ENCODE measurements around the gene CBX5.
"Not testable (repeated sequence)": the region's sequence is repeated elsewhere in the genome, so short reads cannot be mapped to it uniquely, and the experiment has no call there.

Gene CBX5

GRCh38 chr12:54193434-54193833 lies 86.5 kb downstream of the CBX5 start:
- no peak for TF ChIP-seq CTCF (conservative IDR thresholded peaks at IDR 0.05; ENCODE audit: low read depth, low read length)
- H3K4me3 ChIP-seq (ENCODE audit: low read length), result no peak overlapping the region
- DNase-seq (ENCODE audit: low read depth), result no peak

GRCh38 chr12:54191550-54192022 lies 88.3 kb downstream of the CBX5 start:
- TF ChIP-seq CTCF (conservative IDR thresholded peaks at IDR 0.05; ENCODE audit: low read depth, low read length), result peak; percentile 90
- H3K4me3 ChIP-seq (ENCODE audit: low read length), result no peak overlapping the region
- DNase-seq (ENCODE audit: low read depth), result peak; percentile 33

- H3K4me3 ChIP-seq (ENCODE audit: low read length), result no peak overlapping the region
- TF ChIP-seq CTCF (conservative IDR thresholded peaks at IDR 0.05; ENCODE audit: low read depth, low read length), result no peak
- DNase-seq (ENCODE audit: low read depth), result no peak
Observed at GRCh38 chr12:54191126-54191525, 88.8 kb downstream of the CBX5 start.

GRCh38 chr12:54189198-54189539 lies 90.8 kb downstream of the CBX5 start:
- peak overlapping the region; percentile 90 for H3K4me3 ChIP-seq (ENCODE audit: low read length)
- DNase-seq (ENCODE audit: low read depth), result no peak
- TF ChIP-seq CTCF (conservative IDR thresholded peaks at IDR 0.05; ENCODE audit: low read depth, low read length), result no peak

GRCh38 chr12:54187075-54187474 lies 92.8 kb downstream of the CBX5 start:
- DNase-seq (ENCODE audit: low read depth), result no peak
- no peak overlapping the region for H3K4me3 ChIP-seq (ENCODE audit: low read length)
- TF ChIP-seq CTCF (conservative IDR thresholded peaks at IDR 0.05; ENCODE audit: low read depth, low read length), result no peak

GRCh38 chr12:54185919-54186318 lies 94.0 kb downstream of the CBX5 start:
- no peak overlapping the region for H3K4me3 ChIP-seq (ENCODE audit: low read length)
- no peak for DNase-seq (ENCODE audit: low read depth)
- no peak for TF ChIP-seq CTCF (conservative IDR thresholded peaks at IDR 0.05; ENCODE audit: low read depth, low read length)

GRCh38 chr12:54185297-54185696 lies 94.6 kb downstream of the CBX5 start:
- not testable (repeated sequence) for H3K4me3 ChIP-seq (ENCODE audit: low read length); DNase-seq (ENCODE audit: low read depth)

All from retinal pigment epithelial cell (primary cell).